Embryonic facial prominence (tissue), 1 donor: ENCODE measurements around the gene LCN15.

ENCODE experiments used
- DNase-seq: peaks from one replicate; pipeline ENCODE4 v3.0.0-alpha.2; 2016; ENCODE audit errors: extremely low spot score

LCN15 gene

DNA sequence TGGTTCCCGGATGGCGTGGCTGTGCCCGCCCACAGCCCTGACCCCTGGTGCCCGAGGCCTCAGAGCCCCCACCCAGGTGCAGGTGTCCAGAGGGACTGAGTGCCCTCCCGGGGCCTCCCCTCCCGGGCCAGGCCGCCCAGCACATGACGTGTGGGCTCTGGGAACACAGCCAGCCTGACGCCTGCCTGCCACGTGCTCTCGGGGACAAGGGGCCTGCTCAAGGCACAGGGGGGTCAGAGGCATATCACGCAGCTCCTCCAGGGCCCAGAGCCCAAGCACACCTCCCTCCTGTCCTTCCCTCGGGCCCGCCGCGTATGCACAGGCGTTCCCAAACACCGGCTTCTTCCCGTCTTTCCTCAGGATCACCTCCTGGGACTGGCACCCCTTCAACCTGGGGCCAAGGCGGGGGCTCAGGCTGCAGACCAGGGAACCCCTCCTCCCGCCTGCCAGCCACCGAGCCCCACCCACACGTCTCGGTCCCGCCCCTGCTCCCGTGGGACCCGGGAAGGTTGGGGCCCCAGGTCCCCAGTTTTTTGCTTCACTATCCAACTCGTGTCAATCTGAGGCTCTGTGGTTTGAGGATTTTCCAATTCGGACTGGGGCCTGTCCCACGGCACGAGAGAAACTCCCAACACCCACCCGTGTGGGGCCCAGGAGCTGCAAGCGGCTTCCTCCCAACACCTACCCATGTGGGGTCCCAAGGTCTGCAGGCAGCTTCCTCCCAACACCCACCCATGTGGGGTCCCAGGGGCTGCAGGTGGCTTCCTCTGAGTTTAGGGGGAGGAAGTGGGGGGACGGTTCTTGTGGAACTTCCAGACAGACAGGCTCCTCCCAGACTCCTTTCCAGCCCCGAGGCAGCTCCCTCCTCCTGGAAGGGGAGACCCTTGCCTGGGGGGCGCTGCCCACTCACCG lies 23.1 kb downstream of the LCN15 start:
- no peak for DNase-seq

GRCh38 chr9:136740491-136740890 lies 23.8 kb downstream of the LCN15 start:
- no peak for DNase-seq

- no peak for DNase-seq
Observed at GRCh38 chr9:136740069-136740468, 24.2 kb downstream of the LCN15 start.

DNA sequence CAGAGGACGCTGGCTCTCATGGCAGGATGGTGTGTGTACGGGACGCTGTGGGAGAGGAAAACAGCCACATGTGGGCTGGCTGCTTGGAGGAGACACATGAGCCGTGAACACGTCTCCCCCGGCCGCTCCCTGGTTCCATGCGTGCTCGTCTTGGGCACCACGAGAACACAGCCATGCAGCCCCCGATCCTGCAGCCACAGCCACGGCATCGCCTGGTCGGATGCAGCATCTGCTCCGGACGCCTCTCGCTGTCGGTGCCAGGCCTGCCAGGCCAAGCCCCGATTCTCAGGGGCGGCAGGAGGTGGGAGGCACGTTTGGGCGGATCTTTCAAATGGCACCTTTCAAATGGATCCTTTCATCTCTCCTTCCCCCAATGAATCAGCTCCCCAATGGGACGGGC lies 24.8 kb downstream of the LCN15 start:
- DNase-seq, result no peak

- DNase-seq, result no peak
Observed at GRCh38 chr9:136738960-136739359, 25.4 kb downstream of the LCN15 start.

DNA sequence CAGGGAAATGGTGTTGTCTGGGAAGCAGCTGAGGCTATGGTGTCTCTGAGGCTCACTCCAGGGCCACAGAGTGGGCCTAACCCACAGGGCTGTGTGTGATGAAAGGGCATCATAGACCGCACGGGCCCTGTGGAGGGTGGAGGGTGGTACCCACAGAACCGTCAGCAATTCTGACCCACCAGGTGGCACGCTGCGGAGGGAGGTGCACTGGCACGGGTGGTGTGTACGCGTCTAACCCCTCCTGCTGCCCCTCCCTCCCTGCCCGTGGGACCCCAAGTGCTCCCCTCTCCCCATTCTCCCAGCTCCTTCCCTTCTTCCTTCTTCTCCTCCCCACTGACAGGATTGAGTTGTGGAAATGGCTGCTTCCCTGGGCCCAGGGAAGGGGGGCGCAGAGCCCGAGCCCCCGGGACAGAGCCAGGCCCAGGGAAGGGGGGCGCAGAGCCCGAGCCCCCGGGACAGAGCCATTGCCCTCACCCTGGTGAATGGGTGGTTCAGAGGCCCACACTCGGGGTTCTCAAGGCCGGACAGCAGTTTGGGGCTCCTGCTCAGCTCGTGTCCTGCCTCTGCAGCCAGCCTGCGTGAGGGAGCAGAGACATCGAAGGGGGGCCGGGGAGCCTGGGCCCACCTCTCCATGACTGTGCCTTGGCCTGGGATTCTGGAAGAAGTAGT lies 28.4 kb downstream of the LCN15 start:
- DNase-seq, result no peak

GRCh38 chr9:136734837-136735496 lies 29.4 kb downstream of the LCN15 start:
- no peak for DNase-seq

DNA sequence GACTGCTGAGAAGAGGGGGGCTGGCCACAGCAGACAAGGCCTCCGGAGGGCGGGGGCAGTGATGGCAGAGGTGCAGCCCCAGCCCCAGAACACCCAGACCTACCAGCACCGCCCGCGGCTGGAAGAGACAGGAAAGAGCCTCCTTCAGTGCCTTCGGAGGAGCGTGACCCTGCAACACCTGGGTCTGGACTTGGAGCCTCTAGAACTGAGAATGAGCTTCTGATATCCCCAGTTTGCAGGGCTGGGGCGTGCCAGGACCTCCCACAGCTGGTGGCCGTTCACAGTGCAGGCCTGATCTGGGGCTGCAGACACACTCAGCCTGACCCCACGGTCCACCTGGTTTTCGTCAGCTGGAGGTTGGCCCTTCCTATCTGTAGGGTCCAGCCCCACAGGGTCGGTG lies 30.7 kb downstream of the LCN15 start:
- no peak for DNase-seq

DNA sequence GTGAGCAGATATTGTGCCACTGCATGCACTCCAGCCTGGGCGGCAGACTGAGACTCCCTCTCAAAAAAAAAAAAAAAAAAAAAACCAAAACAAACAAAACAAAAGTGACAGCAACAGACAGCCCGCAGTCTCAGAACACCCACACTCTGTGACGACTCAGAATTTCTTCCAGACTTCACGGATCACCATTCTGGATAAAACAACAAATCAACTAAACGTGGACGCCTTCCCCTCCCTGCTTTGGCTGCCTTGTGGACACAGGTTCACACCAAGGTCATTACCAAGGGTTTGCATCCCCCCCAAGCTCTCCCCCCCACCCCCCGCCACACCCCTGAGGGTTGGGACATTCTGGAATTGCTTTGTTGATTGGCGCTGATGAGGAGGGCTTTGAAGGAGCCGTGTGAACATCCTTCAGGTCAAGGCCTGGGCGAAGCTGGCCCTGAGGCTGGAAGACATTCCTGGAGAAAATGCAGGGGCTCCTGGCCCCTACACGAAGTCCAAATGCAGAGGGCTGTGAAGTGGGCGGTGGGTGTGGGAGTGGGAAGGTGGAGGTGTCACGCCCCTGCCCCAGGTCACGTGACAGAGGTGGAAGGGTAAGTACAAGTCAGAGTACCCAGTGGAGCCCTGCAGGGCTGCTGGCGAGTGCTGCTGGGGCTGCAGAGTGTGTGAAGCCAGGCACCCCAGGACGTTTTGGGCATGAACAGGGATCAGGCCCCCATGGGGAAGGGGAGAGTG lies 31.7 kb downstream of the LCN15 start:
- DNase-seq, result no peak

GRCh38 chr9:136729926-136730325 lies 34.4 kb downstream of the LCN15 start:
- DNase-seq, result no peak

DNA sequence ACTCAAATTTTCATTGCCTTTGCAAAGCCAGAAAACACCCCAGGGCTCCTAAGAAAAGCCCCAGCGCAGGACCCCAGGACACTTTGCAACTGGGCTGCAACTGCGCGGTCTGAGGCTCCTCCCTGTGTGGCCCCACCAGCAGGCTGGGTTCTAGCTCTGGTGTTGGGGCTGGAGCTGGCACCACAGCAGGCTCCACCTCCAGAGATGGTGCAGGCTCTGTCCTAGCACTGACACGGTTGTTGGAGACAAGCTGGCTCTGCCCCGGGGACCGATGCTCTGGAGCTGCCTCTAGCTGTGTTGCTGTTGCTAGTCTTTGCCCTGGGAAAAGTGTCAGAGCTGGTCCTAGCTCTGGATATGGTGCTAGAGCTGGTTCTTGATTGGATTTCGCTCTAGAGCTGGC lies 35.2 kb downstream of the LCN15 start:
- DNase-seq, result no peak

DNA sequence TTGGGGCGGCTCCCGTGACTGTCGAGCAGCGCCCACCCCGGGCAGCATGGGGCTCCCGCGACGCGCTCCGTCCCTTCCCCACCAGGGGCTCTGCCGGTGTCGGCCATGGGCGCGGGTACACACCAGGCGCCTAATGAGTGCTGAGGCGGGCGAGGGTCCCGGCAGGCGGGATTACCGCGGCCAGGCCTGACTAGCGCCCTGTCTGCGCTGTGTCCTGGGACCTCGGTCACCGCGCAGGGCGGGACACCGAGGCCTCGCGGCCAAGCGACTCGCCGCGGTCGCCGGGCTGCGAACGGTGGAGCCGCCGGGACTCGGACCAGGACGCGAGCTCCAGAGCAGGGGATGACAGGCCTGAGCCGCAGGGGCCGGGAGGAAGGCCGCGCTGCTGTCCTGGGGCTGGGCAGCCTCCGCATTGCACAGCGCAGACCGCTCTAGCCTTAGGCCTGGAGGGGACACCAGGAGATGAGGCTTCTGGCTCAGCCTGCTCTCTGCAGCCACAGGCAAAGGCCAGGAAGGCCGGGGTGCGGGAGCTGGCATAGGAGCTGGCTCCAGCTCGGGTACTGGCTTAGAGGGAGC lies 35.7 kb downstream of the LCN15 start:
- no peak for DNase-seq

DNA sequence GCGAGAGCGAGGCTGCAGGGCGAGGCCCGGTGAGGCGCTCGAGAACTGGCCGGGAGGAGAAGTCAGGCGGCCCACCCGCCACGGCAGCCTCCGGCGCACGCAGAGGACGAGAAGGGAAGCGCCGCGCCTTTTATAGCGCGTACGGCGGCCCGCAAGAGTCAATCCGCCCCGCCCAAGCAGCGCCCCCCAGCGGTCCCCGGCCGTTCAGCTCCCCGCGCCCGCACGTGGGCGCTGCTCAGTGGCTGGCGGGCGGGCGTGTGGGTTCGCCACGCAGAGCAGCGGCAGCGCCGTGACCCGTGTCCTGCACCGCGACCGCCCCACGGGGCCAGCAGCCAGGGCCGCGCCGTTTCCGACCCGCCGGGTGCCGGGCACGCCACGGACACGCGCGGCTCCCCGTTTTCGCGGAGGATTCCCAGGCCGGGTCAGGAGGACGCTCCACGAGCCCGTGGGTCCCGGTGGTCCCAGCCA lies 36.2 kb downstream of the LCN15 start:
- DNase-seq, result peak; percentile 78

- no peak for DNase-seq
Observed at GRCh38 chr9:136726631-136727191, 37.6 kb downstream of the LCN15 start.

DNA sequence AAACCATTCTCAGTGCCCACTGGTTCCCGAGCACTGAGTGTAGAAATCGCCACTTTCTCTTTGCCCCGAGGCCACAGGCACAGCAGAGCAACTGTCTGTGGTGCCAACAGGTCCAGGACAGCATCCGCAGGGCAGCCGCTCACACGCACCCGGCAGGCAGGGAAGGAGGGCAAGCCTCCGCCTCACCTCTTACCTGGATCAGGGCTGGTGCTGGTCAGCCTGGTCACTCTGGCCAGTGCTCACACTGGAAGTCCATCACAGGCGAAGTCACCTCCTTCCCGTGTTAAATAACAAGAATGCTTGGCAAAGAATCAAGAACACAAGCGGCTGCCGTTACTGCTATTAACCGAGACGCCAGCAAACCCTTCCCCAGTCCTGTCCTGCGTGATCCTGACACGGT lies 38.2 kb downstream of the LCN15 start:
- DNase-seq, result no peak

DNA sequence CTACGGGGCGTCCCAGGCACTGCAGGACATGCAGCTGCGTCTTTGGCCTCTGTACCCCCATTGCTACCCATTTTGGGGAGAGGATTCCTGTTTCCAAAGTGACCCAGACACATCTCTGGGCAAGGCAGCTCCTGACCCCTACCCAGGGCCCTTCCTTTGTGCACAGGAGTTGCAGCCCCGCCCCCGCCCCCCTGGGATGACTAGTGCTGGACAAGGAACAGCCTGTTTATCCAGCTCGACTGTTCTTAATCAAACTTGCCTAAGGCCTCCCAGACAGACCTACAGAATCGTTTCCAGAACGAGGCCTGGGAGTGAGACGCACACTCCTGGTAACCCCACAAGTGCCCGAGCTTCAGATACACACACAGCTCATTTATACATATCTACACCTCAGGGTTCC lies 38.7 kb downstream of the LCN15 start:
- no peak for DNase-seq

DNA sequence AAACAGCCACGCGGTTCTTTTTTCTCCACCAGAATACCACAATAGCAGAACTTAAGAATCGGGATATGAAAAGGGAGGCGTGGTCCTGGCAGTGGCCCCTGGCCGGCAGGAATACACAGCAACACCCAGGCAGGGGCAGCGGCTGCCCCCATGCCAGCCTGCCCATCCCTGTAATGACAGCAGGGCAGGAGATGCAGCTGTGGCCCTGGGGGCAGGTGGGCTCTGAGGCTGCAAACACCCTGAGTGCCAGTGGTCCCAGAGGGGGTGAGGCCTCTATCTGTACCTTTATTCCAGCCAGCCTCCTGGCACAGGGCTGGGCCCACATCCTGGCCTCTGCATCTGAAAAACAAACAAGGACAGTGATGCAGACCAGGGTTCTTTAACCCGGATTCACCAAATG lies 39.5 kb downstream of the LCN15 start:
- DNase-seq, result no peak

GRCh38 chr9:136723989-136724388 lies 40.3 kb downstream of the LCN15 start:
- no peak for DNase-seq

DNA sequence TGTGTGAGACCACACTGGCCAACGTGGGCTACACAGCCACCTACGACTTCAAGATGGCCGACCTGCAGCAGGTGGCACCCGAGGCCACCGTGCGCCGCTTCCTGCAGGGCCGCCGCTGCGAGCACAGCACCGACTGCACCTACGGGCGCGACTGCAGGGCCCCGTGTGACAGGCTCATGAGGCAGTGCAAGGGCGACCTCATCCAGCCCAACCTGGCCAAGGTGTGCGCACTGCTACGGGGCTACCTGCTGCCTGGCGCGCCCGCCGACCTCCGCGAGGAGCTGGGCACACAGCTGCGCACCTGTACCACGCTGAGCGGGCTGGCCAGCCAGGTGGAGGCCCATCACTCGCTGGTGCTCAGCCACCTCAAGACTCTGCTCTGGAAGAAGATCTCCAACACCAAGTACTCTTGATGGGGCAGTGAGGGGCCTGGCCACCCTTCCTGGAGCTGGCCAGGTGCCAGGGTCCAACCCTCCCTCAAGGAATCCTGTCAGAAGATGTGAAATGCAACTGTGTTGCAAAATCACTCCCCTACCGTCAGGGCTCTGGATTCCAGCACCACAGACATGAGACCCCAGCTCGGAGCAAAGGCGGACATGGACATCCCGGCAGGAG lies 40.8 kb downstream of the LCN15 start:
- DNase-seq, result no peak

DNA sequence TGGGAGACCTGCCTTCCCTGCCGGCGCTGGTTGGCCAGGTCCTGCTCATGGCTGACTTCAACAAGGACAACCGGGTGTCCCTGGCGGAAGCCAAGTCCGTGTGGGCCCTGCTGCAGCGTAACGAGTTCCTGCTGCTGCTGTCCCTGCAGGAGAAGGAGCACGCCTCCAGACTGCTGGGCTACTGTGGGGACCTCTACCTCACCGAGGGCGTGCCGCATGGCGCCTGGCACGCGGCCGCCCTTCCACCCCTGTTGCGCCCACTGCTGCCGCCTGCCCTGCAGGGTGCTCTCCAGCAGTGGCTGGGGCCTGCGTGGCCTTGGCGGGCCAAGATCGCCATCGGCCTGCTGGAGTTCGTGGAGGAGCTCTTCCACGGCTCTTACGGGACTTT lies 41.4 kb downstream of the LCN15 start:
- no peak for DNase-seq
